OCI-LY1 (cell line): ENCODE measurements around the gene PLA2G7.
"Not testable (repeated sequence)": the region's sequence is repeated elsewhere in the genome, so short reads cannot be mapped to it uniquely, and the experiment has no call there.

Experiments used
- CTCF ChIP-seq: fragments of 200-600 bp; sonication (generic), shearing (Covaris generic); IDR thresholded peaks from 2 replicates; pipeline ENCODE4 v1.5.1; 2017; ENCODE audit warnings: mild to moderate bottlenecking, antibody characterized with exemption, low read length, moderate library complexity, mixed read lengths
- EZH2 ChIP-seq: fragments of 200-600 bp; sonication (generic), shearing (Covaris generic); IDR thresholded peaks from 2 replicates; pipeline ENCODE4 v1.8.0; 2017; ENCODE audit warnings: borderline replicate concordance, mixed run types, mild to moderate bottlenecking, antibody characterized with exemption, low read length, moderate library complexity, mixed read lengths

- TF ChIP-seq CTCF, EZH2: not testable (repeated sequence)
These were observed 29.1 kb upstream of the PLA2G7 start for GRCh38 chr6:46764280-46764679.
